GM19452 (cell line): Measurements from ENCODE around the gene ZNF264.
"Not testable (repeated sequence)": the region's sequence is repeated elsewhere in the genome, so short reads cannot be mapped to it uniquely, and the experiment has no call there.

ENCODE experiments used
- ATAC-seq: cut with Tn5 transposase; IDR thresholded peaks from one replicate; pipeline ENCODE4 v1.9.1; 2021; ENCODE audit not compliant: unreplicated experiment

The ZNF264 gene

GRCh38 chr19:57245066-57245465, 53.8 kb downstream of the ZNF264 start:
- ATAC-seq = no peak

GRCh38 chr19:57245959-57246358, 54.7 kb downstream of the ZNF264 start:
- ATAC-seq = no peak

GRCh38 chr19:57248646-57249045, 57.3 kb downstream of the ZNF264 start:
- ATAC-seq = no peak

GRCh38 chr19:57249329-57249728, 58.0 kb downstream of the ZNF264 start:
- no peak for ATAC-seq

- not testable (repeated sequence) for ATAC-seq
Observed at GRCh38 chr19:57253767-57254166, 62.5 kb downstream of the ZNF264 start.

GRCh38 chr19:57262044-57262443, 70.7 kb downstream of the ZNF264 start:
- no peak for ATAC-seq

GRCh38 chr19:57263244-57263741, 72.0 kb downstream of the ZNF264 start:
- no peak for ATAC-seq

- no peak for ATAC-seq
Observed at GRCh38 chr19:57267291-57267690, 76.0 kb downstream of the ZNF264 start.

- ATAC-seq = no peak
Observed at GRCh38 chr19:57269515-57270250, 78.4 kb downstream of the ZNF264 start.

GRCh38 chr19:57271280-57271679, 80.0 kb downstream of the ZNF264 start:
- ATAC-seq = no peak
